Bronchial epithelial cell (primary cell): ENCODE results near the gene MAMDC2. TPM values are rescaled to one million over a fixed set of nuclear protein-coding genes. Genes with fewer than 3 reads are reported as not detected.

Experiments
- DNase-seq: peaks from one replicate; pipeline ENCODE4 v3.0.0-alpha.2; 2010; ENCODE audit warnings: low read depth
- FAIRE-seq: peaks from 2 replicates; lab custom pipeline; 2011; peaks lifted over from hg19 to GRCh38; lab: Jason Lieb, UNC
- H3K27me3 ChIP-seq: 2 replicates; pipeline ENCODE4 v1.5.1; 2011; ENCODE audit warnings: low read length; ENCODE audit not compliant: control insufficient read depth, insufficient read depth
- H3K36me3 ChIP-seq: 2 replicates; pipeline ENCODE4 v1.5.1; 2011; ENCODE audit warnings: low read length; ENCODE audit not compliant: control insufficient read depth, insufficient read depth
- H3K4me3 ChIP-seq: 2 replicates; pipeline ENCODE4 v1.5.1; 2011; ENCODE audit warnings: mild to moderate bottlenecking, low read depth, low read length, control low read depth
- total RNA-seq: library from RNA; depleted of rRNA; stranded (reverse); fragments of >200 nt; gene quantifications from 2 replicates; pipeline ENCODE4 v1.2.1, GENCODE V29; 2014
- TF ChIP-seq, protein P1 (sequence below): IDR thresholded peaks from 2 replicates; pipeline ENCODE4 v1.5.1; 2011; ENCODE audit warnings: mild to moderate bottlenecking, moderate library complexity, low read length, control low read depth, inconsistent platforms; ENCODE audit not compliant: insufficient read depth, severe bottlenecking

The MAMDC2 gene
- total RNA-seq, 1 donor from 2014 or later, result 0.53 TPM

DNA sequence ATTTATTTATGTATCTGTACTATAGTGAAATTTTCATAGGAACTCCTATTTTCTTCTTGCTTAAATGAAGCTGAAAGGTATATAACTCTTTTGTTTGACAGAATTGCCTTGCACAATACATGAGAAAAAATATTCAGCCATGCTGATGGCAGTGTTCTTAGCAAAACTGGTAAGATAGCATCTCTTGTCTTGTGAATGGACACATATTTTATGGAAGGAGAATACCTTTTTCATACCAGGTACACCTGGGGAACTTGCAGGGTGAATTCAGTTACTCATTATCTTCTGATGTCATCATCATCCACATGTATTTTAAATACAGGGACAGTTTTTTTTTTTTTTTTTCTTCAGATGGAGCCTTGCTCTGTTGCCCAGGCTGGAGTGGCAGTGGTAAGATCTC, 49.4 kb downstream of the MAMDC2 start:
- H3K27me3 ChIP-seq, result no peaks in the 10 kb centered on the region
- DNase-seq (no peak), FAIRE-seq (no peak)
- no peak overlapping the region for H3K4me3 ChIP-seq
- H3K36me3 ChIP-seq, result no peaks in the 10 kb centered on the region
- TF ChIP-seq, protein P1, sequence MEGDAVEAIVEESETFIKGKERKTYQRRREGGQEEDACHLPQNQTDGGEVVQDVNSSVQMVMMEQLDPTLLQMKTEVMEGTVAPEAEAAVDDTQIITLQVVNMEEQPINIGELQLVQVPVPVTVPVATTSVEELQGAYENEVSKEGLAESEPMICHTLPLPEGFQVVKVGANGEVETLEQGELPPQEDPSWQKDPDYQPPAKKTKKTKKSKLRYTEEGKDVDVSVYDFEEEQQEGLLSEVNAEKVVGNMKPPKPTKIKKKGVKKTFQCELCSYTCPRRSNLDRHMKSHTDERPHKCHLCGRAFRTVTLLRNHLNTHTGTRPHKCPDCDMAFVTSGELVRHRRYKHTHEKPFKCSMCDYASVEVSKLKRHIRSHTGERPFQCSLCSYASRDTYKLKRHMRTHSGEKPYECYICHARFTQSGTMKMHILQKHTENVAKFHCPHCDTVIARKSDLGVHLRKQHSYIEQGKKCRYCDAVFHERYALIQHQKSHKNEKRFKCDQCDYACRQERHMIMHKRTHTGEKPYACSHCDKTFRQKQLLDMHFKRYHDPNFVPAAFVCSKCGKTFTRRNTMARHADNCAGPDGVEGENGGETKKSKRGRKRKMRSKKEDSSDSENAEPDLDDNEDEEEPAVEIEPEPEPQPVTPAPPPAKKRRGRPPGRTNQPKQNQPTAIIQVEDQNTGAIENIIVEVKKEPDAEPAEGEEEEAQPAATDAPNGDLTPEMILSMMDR, result no peak

DNA sequence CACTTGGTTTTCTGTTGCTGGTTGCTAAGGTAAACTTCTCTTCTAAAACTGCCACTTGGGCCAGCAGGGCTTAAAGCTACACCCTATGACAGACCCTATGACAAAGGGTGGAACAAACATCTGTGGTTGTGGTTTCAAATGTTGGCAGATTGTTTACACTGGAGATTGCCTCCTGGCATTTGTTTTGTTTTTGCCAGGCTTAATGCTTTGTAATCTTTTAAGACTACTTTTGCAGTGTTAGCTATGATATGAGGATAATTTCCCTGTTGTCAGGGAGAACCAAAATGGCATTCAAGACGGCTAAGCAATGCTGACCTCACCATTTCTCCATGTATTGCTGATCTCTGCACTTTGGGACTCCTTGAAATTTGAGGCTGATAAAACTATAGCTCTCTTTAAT, 50.3 kb downstream of the MAMDC2 start:
- FAIRE-seq (no peak), DNase-seq (peak; percentile 18)
- Histone ChIP-seq H3K36me3 (no peaks in the 10 kb centered on the region), H3K27me3 (no peaks in the 10 kb centered on the region), H3K4me3 (no peak overlapping the region)
- TF ChIP-seq, protein P1, result no peak

DNA sequence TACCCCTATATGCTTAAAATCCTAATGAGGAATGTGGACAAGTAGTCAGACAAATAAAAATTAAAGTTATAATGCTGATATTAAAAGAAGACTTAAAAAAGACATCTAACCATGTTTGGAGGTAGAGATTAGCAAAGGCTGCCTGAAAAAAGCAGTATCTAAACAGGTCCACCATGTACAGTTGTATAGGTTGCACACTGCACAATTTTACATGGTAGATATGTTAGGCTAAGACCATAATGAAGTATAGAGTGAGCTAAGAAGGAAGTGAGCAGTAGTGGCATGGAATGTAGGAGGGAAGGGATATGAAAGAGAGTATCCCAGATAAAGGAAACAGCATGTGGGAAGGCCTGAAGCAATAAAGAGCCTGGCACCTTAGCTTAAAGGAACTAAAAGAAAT, 51.1 kb downstream of the MAMDC2 start:
- TF ChIP-seq, protein P1, result no peak
- Histone ChIP-seq H3K27me3 (no peaks in the 10 kb centered on the region), H3K36me3 (no peaks in the 10 kb centered on the region), H3K4me3 (no peak overlapping the region)
- FAIRE-seq (no peak), DNase-seq (no peak)

DNA sequence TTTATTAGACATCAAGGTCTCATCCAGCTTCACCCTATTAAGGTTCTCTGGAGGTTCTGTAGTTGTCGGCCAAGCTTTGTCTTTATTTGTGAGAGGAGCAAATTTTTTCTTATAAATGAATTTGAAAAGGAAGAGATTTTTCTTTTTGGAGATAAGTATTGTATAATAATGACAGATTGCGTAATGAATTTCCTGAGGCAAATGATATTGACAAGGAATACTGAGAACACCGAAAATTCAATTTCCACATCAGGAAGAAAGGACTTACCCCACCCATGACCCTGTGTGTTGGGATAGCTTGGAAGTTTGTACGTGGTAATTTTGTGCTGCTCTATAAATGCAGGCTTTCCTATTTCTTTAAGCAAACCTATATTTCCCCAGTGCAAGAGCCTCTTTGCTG, 53.5 kb downstream of the MAMDC2 start:
- Histone ChIP-seq H3K36me3 (no peaks in the 10 kb centered on the region), H3K4me3 (no peak overlapping the region), H3K27me3 (no peaks in the 10 kb centered on the region)
- TF ChIP-seq, protein P1, result no peak
- DNase-seq, result no peak
- no peak for FAIRE-seq

DNA sequence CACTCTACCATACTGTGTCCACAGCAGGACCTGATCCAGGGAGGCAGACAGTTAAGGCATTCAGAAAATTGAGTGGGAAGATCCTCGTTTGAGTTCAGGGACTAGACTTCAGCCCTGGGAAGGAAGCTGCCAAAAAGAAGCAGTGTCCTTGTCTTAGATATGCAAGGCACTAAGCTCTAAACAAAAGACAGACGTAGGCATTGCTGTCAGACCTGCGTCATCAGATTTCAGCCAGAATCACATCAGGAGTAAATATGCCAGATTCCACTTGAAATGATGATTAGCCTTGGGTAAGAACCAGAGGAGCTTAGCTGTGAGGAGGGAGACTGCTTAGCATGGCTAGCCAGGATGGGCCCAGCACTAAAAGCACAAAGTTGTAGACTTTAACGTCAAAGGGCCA, 56.7 kb downstream of the MAMDC2 start:
- no peak for DNase-seq
- Histone ChIP-seq H3K36me3 (no peaks in the 10 kb centered on the region), H3K4me3 (no peak overlapping the region), H3K27me3 (no peaks in the 10 kb centered on the region)
- TF ChIP-seq, protein P1, result no peak
- FAIRE-seq, result no peak

DNA sequence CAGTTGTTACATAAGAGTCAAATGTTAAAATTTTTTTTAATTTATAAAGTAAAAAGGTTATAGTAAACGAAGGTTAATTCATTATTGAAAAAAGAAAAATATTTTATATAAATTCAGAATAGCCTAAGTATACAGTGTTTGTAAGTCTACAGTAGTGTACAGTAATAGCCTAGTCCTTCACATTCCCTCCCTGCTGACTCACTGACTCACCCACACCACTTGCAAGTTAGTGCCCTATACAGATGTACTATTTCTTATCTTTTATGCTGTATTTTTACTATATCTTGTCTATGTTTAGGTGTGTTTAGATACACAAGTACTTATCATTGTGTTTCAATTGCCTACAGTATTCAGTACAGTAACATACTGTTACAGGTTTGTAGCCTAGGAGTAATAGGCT, 57.6 kb downstream of the MAMDC2 start:
- TF ChIP-seq, protein P1, result no peak
- FAIRE-seq, result no peak

More for the DNA sequence above, 57.6 kb downstream of the MAMDC2 start:
- Histone ChIP-seq H3K4me3 (no peak overlapping the region), H3K36me3 (no peaks in the 10 kb centered on the region), H3K27me3 (no peaks in the 10 kb centered on the region)
- peak; percentile 63 for DNase-seq
